A172 (cell line): ENCODE data around the gene CCDC179. TPM values are rescaled to one million over a fixed set of nuclear protein-coding genes. Genes with fewer than 3 reads are reported as not detected.

Source experiments
- DNase-seq: peaks from one replicate; pipeline ENCODE4 v3.0.0-alpha.2; 2015; ENCODE audit warnings: low spot score
- total RNA-seq: library from RNA; depleted of rRNA; stranded (reverse); fragments of >200 nt; shearing (Covaris generic); gene quantifications from 2 replicates; pipeline ENCODE4 v1.2.3, GENCODE V29; 2014; rRNA removed

Gene CCDC179
- total RNA-seq, 1 experiment from 2014 or later, result not detected

DNA sequence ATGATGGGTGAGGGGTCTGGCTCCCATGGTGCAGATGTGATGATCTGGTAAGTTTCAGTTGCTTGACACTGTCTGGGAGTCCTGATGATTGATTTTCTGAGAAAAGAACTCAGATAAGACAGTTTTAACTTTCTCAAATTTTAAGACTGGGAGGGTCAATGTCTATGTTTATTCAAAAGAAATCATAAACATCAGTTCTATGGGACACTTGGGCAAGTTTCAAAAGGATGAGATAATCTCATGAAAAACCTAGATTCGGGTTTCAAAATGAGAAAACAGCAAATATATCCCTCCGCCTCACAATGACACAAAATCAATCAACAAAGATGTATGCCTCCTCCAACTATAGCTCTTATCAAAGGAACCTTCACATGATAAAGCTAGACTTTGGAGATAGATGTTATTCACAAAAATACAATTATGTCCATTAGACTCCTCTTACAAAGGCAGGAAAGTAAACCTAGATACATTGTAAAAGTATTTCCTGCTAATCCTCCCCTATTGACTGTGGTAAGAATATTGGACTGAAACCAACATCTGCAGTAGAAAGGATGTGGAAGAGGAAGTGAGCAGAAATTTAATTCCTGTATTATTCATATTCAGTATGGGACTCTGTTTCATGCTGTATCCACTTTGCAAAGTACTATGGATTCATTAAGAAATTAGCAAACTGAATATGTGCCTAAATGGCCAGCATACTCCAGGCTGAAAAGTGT, 52.3 kb downstream of the CCDC179 start:
- no peak for DNase-seq

DNA sequence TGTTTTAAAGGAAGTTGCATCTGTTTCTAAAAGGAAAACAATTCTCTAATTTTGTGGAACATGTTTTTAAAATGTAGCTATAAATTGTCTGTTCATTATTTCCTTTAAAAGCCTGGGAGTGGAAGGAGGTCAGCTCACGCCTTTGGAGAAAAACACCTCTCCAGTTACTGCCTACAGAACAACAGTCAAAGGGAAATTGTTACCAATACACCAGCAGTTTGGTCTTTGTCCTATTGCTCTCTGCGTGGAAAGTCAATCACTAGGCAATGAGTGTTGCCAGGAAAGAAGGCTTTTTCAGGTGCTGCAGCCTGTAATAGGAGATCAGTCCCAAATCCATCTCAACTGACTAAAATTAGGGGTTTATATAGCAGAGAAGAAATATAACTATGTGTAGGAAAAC, 52.9 kb downstream of the CCDC179 start:
- no peak for DNase-seq

DNA sequence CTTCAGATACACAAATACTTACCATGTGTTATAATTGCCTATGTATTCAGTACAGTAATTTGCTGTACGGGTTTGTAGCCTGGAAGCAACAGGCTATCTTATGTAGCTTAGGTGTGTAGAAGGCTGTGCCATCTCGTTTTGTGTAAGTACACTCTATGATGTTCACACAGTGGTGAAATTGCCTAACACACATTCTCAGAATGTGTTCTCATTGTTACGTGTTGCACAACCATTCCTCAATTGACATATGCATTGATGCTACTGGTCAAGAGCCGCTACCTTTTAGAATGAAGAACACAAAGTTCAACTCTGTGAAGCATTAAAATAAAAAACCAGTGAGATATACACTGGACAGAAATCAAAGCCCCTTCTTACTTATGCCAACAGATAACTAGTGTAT, 57.4 kb downstream of the CCDC179 start:
- no peak for DNase-seq

DNA sequence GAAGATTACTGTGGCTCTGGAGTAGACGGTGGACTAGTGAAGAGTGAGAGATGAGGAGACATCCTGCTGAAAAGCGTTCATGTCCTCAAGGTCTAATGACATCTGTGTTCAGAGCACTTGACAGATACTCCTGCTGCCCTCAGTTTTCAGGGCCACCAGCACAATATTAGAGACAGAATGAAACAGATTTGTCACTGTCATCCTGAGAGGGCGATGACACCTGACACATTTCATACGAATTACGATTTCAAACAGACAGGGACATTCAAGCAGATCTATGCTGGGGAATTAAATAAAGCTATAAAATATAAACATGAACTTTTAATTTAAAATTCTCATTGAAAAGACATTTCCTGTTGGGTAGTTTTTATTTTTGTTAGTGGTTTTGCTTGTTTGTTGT, 59.8 kb downstream of the CCDC179 start:
- no peak for DNase-seq

DNA sequence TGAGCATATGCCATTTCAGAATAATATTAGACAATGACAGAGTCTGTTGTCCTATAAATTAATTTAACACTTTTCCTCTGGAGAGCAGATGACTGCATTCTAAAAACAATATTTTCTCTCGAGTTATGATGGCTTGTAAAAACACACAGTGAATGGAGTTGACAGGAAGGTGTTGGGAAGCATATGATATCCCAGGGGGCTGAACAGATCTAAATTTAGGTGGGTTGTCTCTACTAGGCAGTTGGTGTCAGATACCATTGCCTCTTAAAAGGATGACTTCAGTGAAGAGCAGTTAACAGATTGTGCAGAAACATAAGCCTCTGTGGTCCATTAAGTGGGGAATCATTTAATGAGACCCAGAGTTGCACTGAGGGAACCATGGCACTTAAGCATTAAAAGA, 61.4 kb downstream of the CCDC179 start:
- DNase-seq, result no peak

DNA sequence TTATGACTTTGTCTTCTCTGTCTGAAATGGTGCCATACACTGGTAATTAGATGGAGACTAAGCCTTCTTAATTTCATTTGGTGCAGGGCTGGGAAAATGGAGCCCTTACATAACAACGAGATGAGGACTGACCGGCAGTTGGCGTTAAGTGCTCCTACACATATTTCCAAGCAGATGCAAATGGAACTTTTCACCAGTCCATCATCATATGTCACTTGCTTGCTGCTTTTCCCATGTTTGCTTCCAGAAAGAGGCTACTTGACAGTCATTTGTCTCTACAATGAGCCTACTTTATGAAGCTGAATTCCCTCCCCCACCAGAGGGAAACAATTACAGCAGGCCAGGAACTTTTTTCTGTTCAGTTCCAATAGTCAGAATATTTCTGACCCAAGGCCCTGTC, 63.2 kb downstream of the CCDC179 start:
- no peak for DNase-seq

Other genes starting within 250 kb of the CCDC179 start
- gene FANCF, start 234.7 kb downstream of the CCDC179 start, total RNA-seq, result 11.8 and 15.9 TPM in 2 replicates
- gene GAS2, start 193.9 kb downstream of the CCDC179 start, total RNA-seq, result 0.12 and 0.22 TPM in 2 replicates
- 28.1 and 38.0 TPM in 2 replicates for gene SVIP, start 30.7 kb downstream of the CCDC179 start, total RNA-seq